Right atrium auricular region (tissue), 2 donors: Measurements from ENCODE around the gene PDGFRB. TPM values are rescaled to one million over a fixed set of nuclear protein-coding genes. Genes with fewer than 3 reads are reported as not detected.
A peak's percentile ranks its signal among the peaks of the same experiment; 100 is the strongest.

Experiments
- DNase-seq: peaks from one replicate; pipeline ENCODE4 v3.0.0-alpha.2; 2019; ENCODE audit warnings: low spot score
- H3K27ac ChIP-seq, 2 donors: fragments of 200-600 bp; sonication (generic); 1 replicate in 1 of 2; 2 replicates in 1 of 2; pipeline ENCODE4 v1.5.1; 2016 to 2019
- H3K27me3 ChIP-seq, 2 donors: fragments of 200-600 bp; sonication (generic); one replicate each; pipeline versions ENCODE4 v1.5.1 to v1.6.0; 2017 to 2019
- H3K36me3 ChIP-seq: fragments of 200-600 bp; sonication (generic); one replicate; pipeline ENCODE4 v1.5.1; 2016
- H3K4me1 ChIP-seq, 2 donors: fragments of 200-600 bp; sonication (generic); one replicate each; pipeline versions ENCODE4 v1.5.1 to v1.6.0; 2017 to 2019
- H3K4me3 ChIP-seq, 2 donors: fragments of 200-600 bp; sonication (generic); 1 replicate in 1 of 2; 2 replicates in 1 of 2; pipeline ENCODE4 v1.5.1; 2017 to 2019; ENCODE audit warnings: mild to moderate bottlenecking in 1 of 2, moderate library complexity in 1 of 2
- H3K9me3 ChIP-seq, 2 donors: fragments of 200-600 bp; sonication (generic); one replicate each; pipeline ENCODE4 v1.5.1; 2019
- CTCF ChIP-seq, 2 donors: fragments of 200-600 bp; sonication (generic); IDR thresholded peaks; one replicate each; pipeline ENCODE4 v1.5.1; 2019; ENCODE audit warnings: antibody characterized with exemption in 2 of 2
- total RNA-seq, 2 donors: library from RNA; depleted of rRNA; stranded (reverse); fragments of >200 nt; gene quantifications; one replicate each; pipeline ENCODE4 v1.1.0, GENCODE V29; 2016

The PDGFRB gene
- total RNA-seq, 2 donors from 2014 or later = 68.3 to 68.7 TPM

GRCh38 chr5:150189728-150190502, 34.3 kb upstream of the PDGFRB start, which contains the start of gene SLC6A7:
Gene SLC6A7 (plus strand): TSS chr5:150190062. CDS start chr5:150190328, 266 bp downstream.
- H3K27me3 ChIP-seq = no peaks in the 10 kb centered on the region
- peaks cover 0 to 8% of the 10 kb centered on the region in 2 donors for H3K4me1 ChIP-seq
- no peak for DNase-seq
- H3K4me3 ChIP-seq = peak within 1 kb of the TSS in 1 of 2 donors; percentile 26
- no peaks in the 10 kb centered on the region for H3K36me3 ChIP-seq
- H3K9me3 ChIP-seq = no peaks in the 10 kb centered on the region
- H3K27ac ChIP-seq = no peak within 1 kb of the TSS
- TF ChIP-seq CTCF (IDR thresholded peaks at IDR 0.05) = no peak

GRCh38 chr5:150189326-150189725, 33.7 kb upstream of the PDGFRB start:
- no peaks in the 10 kb centered on the region for H3K36me3 ChIP-seq
- no peaks in the 10 kb centered on the region for H3K9me3 ChIP-seq
- H3K4me3 ChIP-seq = no peak overlapping the region

DNA sequence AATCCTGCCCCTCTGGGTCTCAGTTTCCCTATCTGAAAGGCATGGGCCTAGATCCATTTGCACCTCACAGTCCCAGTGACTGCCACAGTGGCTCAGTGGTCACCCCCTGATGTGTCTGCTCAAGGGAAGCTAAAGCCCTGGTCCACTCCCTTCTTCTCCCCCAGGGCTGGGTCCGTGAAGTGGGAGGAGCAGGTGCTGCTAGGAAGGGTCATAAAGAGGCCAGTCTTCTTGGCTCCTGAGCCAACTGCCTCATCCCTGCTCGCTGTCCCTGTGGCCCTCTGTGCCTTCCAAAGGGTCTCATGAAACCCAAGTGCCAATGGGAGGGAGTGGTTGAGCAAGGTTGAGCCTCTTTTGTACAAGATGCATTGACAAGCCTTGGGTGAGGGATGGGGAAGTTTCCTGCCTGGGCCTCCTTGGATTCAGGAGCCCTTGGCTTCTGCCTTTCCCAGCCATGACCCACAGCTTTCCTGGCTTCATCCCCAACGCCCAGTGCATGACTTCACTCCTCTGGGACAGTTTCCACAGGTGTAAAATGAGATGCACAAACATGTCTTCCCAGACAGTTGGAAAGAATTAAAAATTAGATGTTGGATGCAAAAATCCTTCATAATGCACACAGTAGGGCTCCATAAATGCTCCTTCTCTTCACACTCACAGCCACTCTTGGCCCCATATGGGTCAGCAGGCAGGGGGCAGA, 32.6 kb upstream of the PDGFRB start:
- TF ChIP-seq CTCF (IDR thresholded peaks at IDR 0.05) = no peak
- Histone ChIP-seq H3K27me3 (no peaks in the 10 kb centered on the region), H3K9me3 (no peaks in the 10 kb centered on the region), H3K27ac (no peak overlapping the region), H3K4me1 (peaks cover 0 to 8% of the 10 kb centered on the region in 2 donors), H3K4me3 (no peak overlapping the region), H3K36me3 (no peaks in the 10 kb centered on the region)
- no peak for DNase-seq

More at GRCh38 chr5:150189326-150189725, 33.7 kb upstream of the PDGFRB start:
- DNase-seq = no peak
- H3K27me3 ChIP-seq = no peaks in the 10 kb centered on the region
- H3K27ac ChIP-seq = no peak overlapping the region
- TF ChIP-seq CTCF (IDR thresholded peaks at IDR 0.05) = no peak
- H3K4me1 ChIP-seq = peaks cover 0 to 8% of the 10 kb centered on the region in 2 donors

GRCh38 chr5:150186897-150187296, 31.3 kb upstream of the PDGFRB start:
- Histone ChIP-seq H3K4me3 (no peak overlapping the region), H3K27me3 (no peaks in the 10 kb centered on the region), H3K9me3 (no peaks in the 10 kb centered on the region), H3K27ac (no peak overlapping the region), H3K4me1 (peaks cover 0 to 8% of the 10 kb centered on the region in 2 donors), H3K36me3 (no peaks in the 10 kb centered on the region)
- TF ChIP-seq CTCF (IDR thresholded peaks at IDR 0.05) = no peak
- no peak for DNase-seq

- H3K4me3 ChIP-seq = no peak overlapping the region
- no peaks in the 10 kb centered on the region for H3K36me3 ChIP-seq
- peaks cover 0 to 13% of the 10 kb centered on the region in 2 donors for H3K4me1 ChIP-seq
- no peak overlapping the region for H3K27ac ChIP-seq
- no peak for DNase-seq
- H3K27me3 ChIP-seq = no peaks in the 10 kb centered on the region
- H3K9me3 ChIP-seq = no peaks in the 10 kb centered on the region
- no peak for TF ChIP-seq CTCF (IDR thresholded peaks at IDR 0.05)
These were observed 30.5 kb upstream of the PDGFRB start for GRCh38 chr5:150186137-150186536.
